A549 (cell line): ENCODE measurements around the gene UVSSA. TPM values are rescaled to one million over a fixed set of nuclear protein-coding genes. Genes with fewer than 3 reads are reported as not detected.
A peak's percentile ranks its signal among the peaks of the same experiment; 100 is the strongest.

Source experiments
- ATAC-seq, 2 experiments: fragments of 200-7000 bp in 1 of 2; fragments of >200 bp in 1 of 2; cut with Nextera tagmentation in 1 of 2; cut with Tn5 transposase in 1 of 2; 3 replicates each; pipeline versions ENCODE4 v1.8.0 to v1.9.1; 2018 to 2020; ENCODE audit warnings: mild to moderate bottlenecking in 1 of 2, moderate library complexity in 1 of 2
- CTCF ChIA-PET: fragments of 300-600 bp; sonication (Branson Sonifier 250); formaldehyde crosslinking; extraction: SDS; loops from one replicate; lab custom pipeline; 2021; ENCODE audit warnings: antibody characterized with exemption, inconsistent platforms; lab: Yijun Ruan, JAX
- POLR2A ChIA-PET: fragments of 350-600 bp; formaldehyde crosslinking; extraction: SDS; loops from one replicate; lab custom pipeline; 2021; ENCODE audit warnings: antibody characterized with exemption, inconsistent platforms; lab: Yijun Ruan, JAX
- DNase-seq, 2 experiments: peaks; one replicate each; pipeline versions ENCODE4 v3.0.0 to v3.0.0-alpha.2; 2011 to 2016; ENCODE audit warnings: low read depth in 1 of 2, low spot score in 1 of 2
- FAIRE-seq: peaks from 2 replicates; lab custom pipeline; 2011; peaks lifted over from hg19 to GRCh38; lab: Jason Lieb, UNC
- H3K27ac ChIP-seq, 2 experiments: fragments of >200 bp; sonication (Bioruptor Twin); formaldehyde crosslinking; 3 replicates each; pipeline ENCODE4 v1.5.1; 2016 to 2017
- H3K4me1 ChIP-seq: fragments of >200 bp; sonication (Bioruptor Twin); formaldehyde crosslinking; 3 replicates; pipeline ENCODE4 v1.6.1; 2016
- H3K4me2 ChIP-seq: fragments of >200 bp; sonication (Bioruptor Twin); formaldehyde crosslinking; 3 replicates; pipeline ENCODE4 v1.6.1; 2016
- H3K4me3 ChIP-seq: fragments of >200 bp; sonication (Bioruptor Twin); formaldehyde crosslinking; 3 replicates; pipeline ENCODE4 v1.5.1; 2016
- H3K9me3 ChIP-seq: fragments of >200 bp; sonication (Bioruptor Twin); formaldehyde crosslinking; 3 replicates; pipeline ENCODE4 v1.6.1; 2016
- ATOH8 ChIP-seq: fragments of 250-450 bp; sonication (Bioruptor Pico); IDR thresholded peaks from 2 replicates; pipeline ENCODE4 v1.5.0; 2020; ENCODE audit warnings: low read depth, mild to moderate bottlenecking, moderate library complexity
- BCL3 ChIP-seq: fragments of >200 bp; sonication (Bioruptor Twin); formaldehyde crosslinking; IDR thresholded peaks from 3 replicates; pipeline ENCODE4 v1.6.1; 2016
- CBX2 ChIP-seq: fragments of 200-600 bp; sonication (generic); IDR thresholded peaks from 2 replicates; pipeline ENCODE4 v1.6.1; 2016; ENCODE audit warnings: low read depth, mild to moderate bottlenecking, borderline replicate concordance
- CBX8 ChIP-seq: fragments of 200-600 bp; sonication (generic); IDR thresholded peaks from 2 replicates; pipeline ENCODE4 v1.6.1; 2016
- CHD2 ChIP-seq: fragments of 150-350 bp; IDR thresholded peaks from 2 replicates; pipeline ENCODE4 v1.6.1; 2014; ENCODE audit warnings: low read length; ENCODE audit not compliant: partially characterized antibody
- CHD4 ChIP-seq: fragments of 200-600 bp; sonication (generic); IDR thresholded peaks from 2 replicates; pipeline ENCODE4 v1.6.1; 2016; ENCODE audit warnings: antibody characterized with exemption, mild to moderate bottlenecking, borderline replicate concordance
- CTCF ChIP-seq: fragments of >200 bp; sonication (Bioruptor Twin); formaldehyde crosslinking; IDR thresholded peaks from 3 replicates; pipeline ENCODE4 v1.5.1; 2016
- E2F6 ChIP-seq: IDR thresholded peaks from 2 replicates; pipeline ENCODE4 v1.6.1; 2012; ENCODE audit warnings: low read depth, borderline replicate concordance
- EHF ChIP-seq: fragments of 250-450 bp; sonication (Bioruptor Pico); IDR thresholded peaks from 2 replicates; pipeline ENCODE4 v1.5.0; 2020; ENCODE audit warnings: mild to moderate bottlenecking
- EHMT2 ChIP-seq: fragments of 200-600 bp; sonication (generic); IDR thresholded peaks from 2 replicates; pipeline ENCODE4 v1.6.1; 2016; ENCODE audit warnings: antibody characterized with exemption, low read depth, mild to moderate bottlenecking, moderate library complexity
- ELK1 ChIP-seq: fragments of 150-350 bp; IDR thresholded peaks from 2 replicates; pipeline ENCODE4 v1.6.1; 2014; ENCODE audit warnings: low read depth, mild to moderate bottlenecking, low read length
- EP300 ChIP-seq, 2 experiments: fragments of >200 bp; sonication (Bioruptor Twin); formaldehyde crosslinking; IDR thresholded peaks; 2 replicates in 1 of 2; 3 replicates in 1 of 2; pipeline ENCODE4 v1.6.1; 2016 to 2017
- ESRRA ChIP-seq: fragments of 150-350 bp; IDR thresholded peaks from 2 replicates; pipeline ENCODE4 v1.6.1; 2014; ENCODE audit warnings: mild to moderate bottlenecking, low read length, borderline replicate concordance
- FOXS1 ChIP-seq: fragments of 250-450 bp; sonication (Bioruptor Pico); IDR thresholded peaks from 2 replicates; pipeline ENCODE4 v1.5.0; 2020; ENCODE audit warnings: mild to moderate bottlenecking, moderate library complexity
- GATA3 ChIP-seq: IDR thresholded peaks from 2 replicates; pipeline ENCODE4 v1.6.1; 2012; ENCODE audit warnings: borderline replicate concordance
- HDAC2 ChIP-seq: fragments of 200-600 bp; sonication (generic); IDR thresholded peaks from 2 replicates; pipeline ENCODE4 v1.6.1; 2016
- HES2 ChIP-seq: fragments of >200 bp; sonication (Bioruptor Twin); formaldehyde crosslinking; IDR thresholded peaks from 2 replicates; pipeline ENCODE4 v1.6.1; 2016
- HEYL ChIP-seq: fragments of 250-450 bp; sonication (Bioruptor Pico); IDR thresholded peaks from 2 replicates; pipeline ENCODE4 v1.8.0; 2021; ENCODE audit warnings: mild to moderate bottlenecking, moderate library complexity
- HOXB5 ChIP-seq: fragments of 250-450 bp; sonication (Bioruptor Pico); IDR thresholded peaks from 2 replicates; pipeline ENCODE4 v1.5.0; 2020; ENCODE audit warnings: mild to moderate bottlenecking, moderate library complexity
- JUN ChIP-seq, 2 experiments: fragments of >200 bp; sonication (Bioruptor Twin); formaldehyde crosslinking; IDR thresholded peaks; 2 replicates in 1 of 2; 3 replicates in 1 of 2; pipeline ENCODE4 v1.6.1; 2016 to 2017
- KDM1A ChIP-seq: fragments of 200-600 bp; sonication (generic); IDR thresholded peaks from 2 replicates; pipeline ENCODE4 v1.6.1; 2016; ENCODE audit warnings: low read depth, mild to moderate bottlenecking
- MAFK ChIP-seq: fragments of 450-650 bp; IDR thresholded peaks from 2 replicates; pipeline ENCODE4 v1.6.1; 2014; ENCODE audit not compliant: partially characterized antibody
- NPAS2 ChIP-seq: fragments of 250-450 bp; sonication (Bioruptor Pico); IDR thresholded peaks from 2 replicates; pipeline ENCODE4 v1.8.0; 2022; ENCODE audit warnings: mild to moderate bottlenecking, moderate library complexity, borderline replicate concordance
- PHF8 ChIP-seq: fragments of 200-600 bp; sonication (generic); IDR thresholded peaks from 2 replicates; pipeline ENCODE4 v1.6.1; 2016; ENCODE audit warnings: low read depth, mild to moderate bottlenecking, antibody characterized with exemption, moderate library complexity, borderline replicate concordance
- RAD21 ChIP-seq, 2 experiments: fragments of >200 bp in 1 of 2; sonication (Bioruptor Twin) in 1 of 2; formaldehyde crosslinking in 1 of 2; IDR thresholded peaks in 1 of 2; conservative IDR thresholded peaks in 1 of 2; 2 replicates in 1 of 2; 3 replicates in 1 of 2; pipeline ENCODE4 v1.6.1; 2012 to 2018; ENCODE audit warnings: inconsistent platforms in 1 of 2
- REST ChIP-seq: fragments of 200-600 bp; sonication (generic); IDR thresholded peaks from 2 replicates; pipeline ENCODE4 v1.6.1; 2016; ENCODE audit warnings: antibody characterized with exemption, mild to moderate bottlenecking, moderate library complexity
- SMC3 ChIP-seq: fragments of >200 bp; sonication (Bioruptor Twin); formaldehyde crosslinking; IDR thresholded peaks from 3 replicates; pipeline ENCODE4 v1.6.1; 2018; ENCODE audit warnings: inconsistent platforms
- TFCP2L1 ChIP-seq: fragments of 250-450 bp; sonication (Bioruptor Pico); IDR thresholded peaks from 2 replicates; pipeline ENCODE4 v1.5.0; 2021; ENCODE audit warnings: mild to moderate bottlenecking
- USF2 ChIP-seq: fragments of 450-650 bp; IDR thresholded peaks from 2 replicates; pipeline ENCODE4 v1.6.1; 2014; ENCODE audit warnings: antibody characterized with exemption
- WGBS: methylation state at CpG from one replicate; pipeline ENCODE4 v1.1.6; 2017; ENCODE audit errors: missing lambda C conversion rate; 5-methylcytosine and 5-hydroxymethylcytosine counted together
- polyA plus RNA-seq, 4 experiments: library from polyadenylated mRNA; depleted of rRNA in 3 of 4; stranded (reverse); fragments of >200 nt; fragmentation: RNase III in 1 of 4; extraction: RNeasy Plus Mini Kit Qiagen cat#74134 plus additional on column Dnase treatment in 1 of 4; gene quantifications; 2 replicates in 3 of 4; 3 replicates in 1 of 4; pipeline ENCODE4 v1.2.3, GENCODE V29; 2011 to 2017

Gene UVSSA
- polyA plus RNA-seq, 2 of the 4 experiments (the other 2 are of a cell fraction) = 4.5 to 6.9 TPM

GRCh38 chr4:1356181-1356998 is 9.4 kb downstream of the UVSSA start:
- FAIRE-seq (no peak), DNase-seq (peak; percentile 61), ATAC-seq (peak; percentile 51 to 63; a peak in 3 of 6 replicates)
- no peak overlapping the region for H3K4me2 ChIP-seq
- 0 out of 3 replicates have a peak, but pooled peaks cover 3% of the 10 kb centered on the region for H3K4me1 ChIP-seq
- WGBS = 64% methylated on average over 18 of the region's 28 CpGs
- no peaks in the 10 kb centered on the region for H3K9me3 ChIP-seq
- ChIA-PET POLR2A (interaction anchor here (0.7 kb wide), 1 partner anchor 10 kb away, joined by 3 read pairs; no protein-coding TSS in a partner anchor), CTCF (interaction anchor here (0.6 to 5.0 kb wide), 28 partner anchors 9 to 372 kb away, joined by 3 to 29 read pairs (median 3); partner anchors contain the start of gene UVSSA)
- no peak overlapping the region for H3K27ac ChIP-seq
- no peak overlapping the region for H3K4me3 ChIP-seq
- no peak for TF ChIP-seq NPAS2 (CRISPR knock-in tag)
- no peak for TF ChIP-seq EP300 (IDR thresholded peaks at IDR 0.05)
- TF ChIP-seq CBX2 = no peak
- TF ChIP-seq RAD21 (conservative IDR thresholded peaks at IDR 0.05 in 1 of 2, IDR thresholded peaks at IDR 0.05 in 1 of 2) = peak; percentile 59 to 64
- TF ChIP-seq ELK1 = no peak
- TF ChIP-seq USF2 = no peak
- no peak for TF ChIP-seq HOXB5 (CRISPR knock-in tag)
- no peak for TF ChIP-seq HDAC2
- no peak for TF ChIP-seq E2F6
- TF ChIP-seq ATOH8 (CRISPR knock-in tag) = no peak
- no peak for TF ChIP-seq CBX8
- no peak for TF ChIP-seq FOXS1 (CRISPR knock-in tag)
- no peak for TF ChIP-seq ESRRA
- TF ChIP-seq CHD4 = no peak
- TF ChIP-seq TFCP2L1 (CRISPR knock-in tag) = no peak
- TF ChIP-seq CHD2 = no peak
- TF ChIP-seq REST = no peak
- peak; percentile 49 for TF ChIP-seq CTCF
- no peak for TF ChIP-seq EHMT2
- TF ChIP-seq GATA3 = no peak
- TF ChIP-seq SMC3 = peak; percentile 49
- peak; percentile 78 for TF ChIP-seq MAFK
- no peak for TF ChIP-seq EHF (CRISPR knock-in tag)
- no peak for TF ChIP-seq PHF8
- no peak for TF ChIP-seq KDM1A
- TF ChIP-seq HEYL (CRISPR knock-in tag) = no peak
- no peak for TF ChIP-seq BCL3
- no peak for TF ChIP-seq HES2
- no peak for TF ChIP-seq JUN (IDR thresholded peaks at IDR 0.05)
